Neural cell (in vitro differentiated cells): ENCODE data around the gene CREB3L4. TPM values are rescaled to one million over a fixed set of nuclear protein-coding genes. Genes with fewer than 3 reads are reported as not detected.

Experiments
- H2AFZ ChIP-seq: fragments of 200-600, 300-800 bp; sonication (generic), shearing (Covaris generic); 2 replicates; pipeline ENCODE4 v1.6.0; 2014; ENCODE audit warnings: low read depth, mild to moderate bottlenecking, antibody characterized with exemption, low read length, moderate library complexity
- H3F3A ChIP-seq: fragments of 200-600 bp; shearing (Covaris generic); 2 replicates; pipeline ENCODE4 v1.6.1; 2016; ENCODE audit warnings: mild to moderate bottlenecking, moderate library complexity, mixed read lengths, antibody characterized with exemption, low read length; ENCODE audit not compliant: insufficient read depth, poor library complexity, severe bottlenecking
- H3K27ac ChIP-seq: fragments of 200-600, 300-800 bp; sonication (generic), shearing (Covaris generic); 2 replicates; pipeline ENCODE4 v1.5.1; 2014; ENCODE audit warnings: mild to moderate bottlenecking, low read length, moderate library complexity
- H3K27me3 ChIP-seq: fragments of 300-800, 200-600 bp; sonication (generic), shearing (Covaris generic); 2 replicates; pipeline ENCODE4 v1.6.0; 2014; ENCODE audit warnings: mild to moderate bottlenecking, low read depth, low read length, moderate library complexity; ENCODE audit not compliant: insufficient read depth
- H3K36me3 ChIP-seq: fragments of 300-800, 200-600 bp; sonication (generic), shearing (Covaris generic); 2 replicates; pipeline ENCODE4 v1.5.1; 2014; ENCODE audit warnings: mild to moderate bottlenecking, antibody characterized with exemption, low read length, moderate library complexity; ENCODE audit not compliant: insufficient read depth
- H3K4me2 ChIP-seq: fragments of 300-800, 200-600 bp; sonication (generic), shearing (Covaris generic); 2 replicates; pipeline ENCODE4 v1.6.0; 2014; ENCODE audit warnings: mild to moderate bottlenecking, low read length
- H3K4me3 ChIP-seq: fragments of 300-800, 200-600 bp; sonication (generic), shearing (Covaris generic); 2 replicates; pipeline ENCODE4 v1.5.1; 2014; ENCODE audit warnings: mild to moderate bottlenecking, low read length, moderate library complexity
- H3K79me2 ChIP-seq: fragments of 200-600 bp; shearing (Covaris generic); replicated peaks from 2 replicates; pipeline ENCODE4 v1.6.0; 2014; ENCODE audit warnings: mild to moderate bottlenecking, low read length, moderate library complexity; ENCODE audit not compliant: insufficient read depth
- H3K9ac ChIP-seq: fragments of 300-800, 200-600 bp; sonication (generic), shearing (Covaris generic); 2 replicates; pipeline ENCODE4 v1.6.1; 2016; ENCODE audit warnings: mild to moderate bottlenecking, low read length, mixed read lengths
- H3K9me2 ChIP-seq: fragments of 200-600 bp; shearing (Covaris generic); 2 replicates; pipeline ENCODE4 v1.6.1; 2016; ENCODE audit warnings: mild to moderate bottlenecking, low read length, mixed read lengths; ENCODE audit not compliant: insufficient read depth
- H3K9me3 ChIP-seq: fragments of 200-600, 300-800 bp; sonication (generic), shearing (Covaris generic); 2 replicates; pipeline ENCODE4 v1.6.1; 2016; ENCODE audit warnings: mild to moderate bottlenecking, mixed run types, low read length, moderate library complexity, mixed read lengths
- H4K20me1 ChIP-seq: fragments of 200-600 bp; shearing (Covaris generic); 2 replicates; pipeline ENCODE4 v1.6.1; 2016; ENCODE audit warnings: mild to moderate bottlenecking, mixed run types; ENCODE audit not compliant: insufficient read depth
- CTCF ChIP-seq: fragments of 450-650 bp; IDR thresholded peaks from 2 replicates; pipeline ENCODE4 v1.5.1; 2014; ENCODE audit warnings: antibody characterized with exemption, mild to moderate bottlenecking, moderate library complexity; ENCODE audit not compliant: poor library complexity, severe bottlenecking
- EP300 ChIP-seq: fragments of 450-650 bp; conservative IDR thresholded peaks from 2 replicates; pipeline ENCODE4 v1.6.1; 2014; ENCODE audit warnings: antibody characterized with exemption, mild to moderate bottlenecking, moderate library complexity; ENCODE audit not compliant: poor library complexity, severe bottlenecking
- EZH2 ChIP-seq: fragments of 200-600, 300-800 bp; shearing (Covaris generic), sonication (generic); IDR thresholded peaks from 2 replicates; pipeline ENCODE4 v1.6.1; 2014; ENCODE audit warnings: antibody characterized with exemption, low read length, borderline replicate concordance, mild to moderate bottlenecking; ENCODE audit not compliant: insufficient read depth, poor library complexity, severe bottlenecking
- MXI1 ChIP-seq: fragments of 450-650 bp; conservative IDR thresholded peaks from 2 replicates; pipeline ENCODE4 v1.6.1; 2014; ENCODE audit warnings: antibody characterized with exemption, mild to moderate bottlenecking; ENCODE audit not compliant: poor library complexity, severe bottlenecking
- POLR2AphosphoS5 ChIP-seq: IDR thresholded peaks from 2 replicates; pipeline ENCODE4 v1.6.1; 2012
- RAD21 ChIP-seq: fragments of 450-650 bp; conservative IDR thresholded peaks from 2 replicates; pipeline ENCODE4 v1.6.1; 2014; ENCODE audit warnings: antibody characterized with exemption, mild to moderate bottlenecking, moderate library complexity
- REST ChIP-seq: IDR thresholded peaks from 2 replicates; pipeline ENCODE4 v1.6.1; 2012; ENCODE audit warnings: borderline replicate concordance
- SMC3 ChIP-seq: fragments of 450-650 bp; conservative IDR thresholded peaks from 2 replicates; pipeline ENCODE4 v1.6.1; 2014; ENCODE audit warnings: antibody characterized with exemption, mild to moderate bottlenecking, moderate library complexity; ENCODE audit not compliant: poor library complexity
- TAF1 ChIP-seq: IDR thresholded peaks from 2 replicates; pipeline ENCODE4 v1.6.1; 2012; ENCODE audit warnings: low read depth
- polyA plus RNA-seq: library from polyadenylated mRNA; depleted of rRNA; stranded (reverse); fragments of >200 nt; gene quantifications from 2 replicates; pipeline ENCODE4 v1.2.3, GENCODE V29; 2014

The CREB3L4 gene
- polyA plus RNA-seq, 1 donor from 2014 or later = 18.0 TPM

GRCh38 chr1:153921080-153921802 is 46.5 kb upstream of the CREB3L4 start:
- TF ChIP-seq EZH2 (no peak), MXI1 (peak; percentile 52), RAD21 (no peak)
- Histone ChIP-seq H4K20me1 (peaks cover 20% of the 10 kb centered on the region), H3K4me3 (peak overlapping the region; percentile 83), H3K36me3 (no peaks in the 10 kb centered on the region), H2AFZ (no peak overlapping the region), H3K4me2 (peak overlapping the region; percentile 92), H3K79me2 (peaks cover 59% of the 10 kb centered on the region), H3K27ac (peak overlapping the region; percentile 93), H3K9me3 (no peaks in the 10 kb centered on the region), H3K9ac (peak overlapping the region; percentile 93), H3K27me3 (no peaks in the 10 kb centered on the region), H3F3A (peaks cover 4% of the 10 kb centered on the region), H3K9me2 (no peaks in the 10 kb centered on the region)

- no peak for TF ChIP-seq EP300
- peak; percentile 41 for TF ChIP-seq SMC3
- TF ChIP-seq RAD21 = no peak
- TF ChIP-seq REST = peak; percentile 18
- no peak for TF ChIP-seq POLR2AphosphoS5
- H3K9ac ChIP-seq = peak overlapping the region; percentile 93
- H3K27me3 ChIP-seq = no peaks in the 10 kb centered on the region
- no peak overlapping the region for H2AFZ ChIP-seq
- H3K4me3 ChIP-seq = peak overlapping the region; percentile 83
- H3K79me2 ChIP-seq = peaks cover 54% of the 10 kb centered on the region
- no peaks in the 10 kb centered on the region for H3K9me2 ChIP-seq
- peak overlapping the region; percentile 93 for H3K27ac ChIP-seq
- peaks cover 4% of the 10 kb centered on the region for H3F3A ChIP-seq
- peak overlapping the region; percentile 92 for H3K4me2 ChIP-seq
- H3K36me3 ChIP-seq = no peaks in the 10 kb centered on the region
- peaks cover 20% of the 10 kb centered on the region for H4K20me1 ChIP-seq
- H3K9me3 ChIP-seq = no peaks in the 10 kb centered on the region
Measured at GRCh38 chr1:153921803-153922075, 46.0 kb upstream of the CREB3L4 start.

GRCh38 chr1:153922076-153922971 is 45.4 kb upstream of the CREB3L4 start:
- H4K20me1 ChIP-seq = peaks cover 20% of the 10 kb centered on the region
- no peaks in the 10 kb centered on the region for H3K9me3 ChIP-seq
- peak overlapping the region; percentile 83 for H3K4me3 ChIP-seq
- H3K36me3 ChIP-seq = no peaks in the 10 kb centered on the region
- no peaks in the 10 kb centered on the region for H3K9me2 ChIP-seq
- peak overlapping the region; percentile 93 for H3K9ac ChIP-seq
- peaks cover 4% of the 10 kb centered on the region for H3F3A ChIP-seq
- TF ChIP-seq EP300 = no peak
- peak; percentile 84 for TF ChIP-seq POLR2AphosphoS5
- peak; percentile 3 for TF ChIP-seq REST
- no peak for TF ChIP-seq EZH2
- TF ChIP-seq CTCF = no peak
- TF ChIP-seq SMC3 = no peak
- TF ChIP-seq RAD21 = no peak
- TF ChIP-seq TAF1 = peak; percentile 15
- peak; percentile 1 for TF ChIP-seq MXI1
- peak overlapping the region; percentile 92 for H3K4me2 ChIP-seq
- peak overlapping the region; percentile 31 for H2AFZ ChIP-seq
- peaks cover 49% of the 10 kb centered on the region for H3K79me2 ChIP-seq
- peak overlapping the region; percentile 93 for H3K27ac ChIP-seq
- H3K27me3 ChIP-seq = no peaks in the 10 kb centered on the region
